GM19240 (cell line): Measurements from ENCODE around the gene CXCL8.

Experiments used
- DNase-seq: peaks from one replicate; pipeline ENCODE4 v3.0.0; 2011; ENCODE audit warnings: low spot score; ENCODE audit not compliant: insufficient read length

The CXCL8 gene

DNA sequence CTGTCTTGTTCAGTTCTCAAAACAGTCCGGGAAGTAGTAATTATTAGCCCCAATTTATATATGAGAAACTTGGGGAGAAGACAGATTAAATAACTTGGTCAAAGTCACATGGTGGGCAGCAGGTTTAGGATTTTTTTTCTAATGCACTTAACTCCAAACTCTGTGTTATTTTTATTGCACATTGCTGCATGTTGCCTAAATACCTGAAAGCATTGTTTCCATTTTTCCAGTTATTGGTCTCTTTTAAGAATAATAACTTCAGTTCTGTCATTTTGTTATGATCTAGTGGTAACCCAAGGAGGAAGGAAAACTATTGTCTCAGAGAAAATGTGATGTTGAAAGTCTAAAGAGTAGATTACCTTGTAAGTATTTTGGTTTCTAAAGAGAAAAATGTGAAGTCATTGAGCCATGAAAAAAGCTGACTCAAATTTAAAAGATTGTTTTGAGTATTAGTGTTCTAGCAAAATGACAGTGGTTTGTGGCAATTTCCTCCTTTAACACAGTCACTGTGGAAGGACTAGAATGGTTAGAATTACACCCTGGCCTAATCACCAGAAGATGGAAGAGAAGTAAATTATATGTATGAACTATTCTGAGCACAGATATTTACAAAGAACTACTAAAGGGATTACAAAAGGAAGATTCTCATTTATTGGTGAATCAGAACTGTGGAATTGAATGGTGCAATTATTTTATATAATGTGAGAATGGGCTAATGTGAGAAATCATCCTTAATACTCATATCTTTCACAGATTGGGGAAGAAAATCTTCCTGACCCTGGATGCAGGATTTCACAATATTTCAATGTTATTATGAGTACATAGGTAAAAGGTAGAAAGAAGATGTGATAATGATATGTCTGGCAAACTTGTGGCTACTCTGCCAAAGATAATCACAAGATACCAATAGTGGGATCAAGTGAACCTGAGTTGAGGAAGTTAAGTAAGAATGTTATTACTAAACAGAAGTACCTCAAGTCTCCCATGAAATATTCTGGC is 21.7 kb upstream of the CXCL8 start:
- DNase-seq = no peak

DNA sequence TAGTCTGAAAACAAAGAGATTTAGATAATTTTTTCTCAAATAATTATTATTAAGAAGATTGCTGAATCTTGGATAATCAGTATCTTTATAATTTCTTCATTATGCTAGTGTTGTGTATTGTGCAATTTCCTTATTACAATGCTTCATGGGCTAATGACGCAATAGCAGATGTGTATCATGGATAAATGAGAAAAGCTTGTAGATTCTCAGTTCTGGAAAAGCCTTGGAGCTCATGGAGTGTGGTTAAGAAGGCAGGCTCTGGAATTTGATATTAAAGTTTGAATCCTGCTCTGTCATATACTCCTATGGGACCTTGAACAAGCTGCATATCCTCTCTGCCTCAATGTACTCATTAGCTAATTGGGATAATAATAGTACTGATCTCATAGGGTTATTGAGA is 18.9 kb upstream of the CXCL8 start:
- no peak for DNase-seq

DNA sequence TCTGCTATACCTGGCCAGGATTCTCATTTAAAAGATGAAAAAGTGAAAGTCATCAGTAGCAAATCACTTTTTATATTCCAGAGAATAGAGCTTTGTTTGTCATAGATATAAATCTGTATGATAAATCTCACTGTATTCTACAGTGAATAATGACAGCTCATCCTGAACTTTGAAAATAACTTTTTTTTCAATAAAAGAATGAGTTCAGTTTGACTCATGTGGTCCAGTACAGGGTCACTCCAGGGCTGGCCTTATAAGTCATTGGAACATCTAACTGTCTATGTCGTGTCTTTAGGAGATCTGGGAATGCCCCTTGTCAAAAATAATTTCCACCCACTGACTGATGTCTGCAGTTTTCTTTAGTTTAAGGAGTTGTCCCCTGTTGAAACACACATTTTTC is 18.5 kb upstream of the CXCL8 start:
- DNase-seq = no peak

DNA sequence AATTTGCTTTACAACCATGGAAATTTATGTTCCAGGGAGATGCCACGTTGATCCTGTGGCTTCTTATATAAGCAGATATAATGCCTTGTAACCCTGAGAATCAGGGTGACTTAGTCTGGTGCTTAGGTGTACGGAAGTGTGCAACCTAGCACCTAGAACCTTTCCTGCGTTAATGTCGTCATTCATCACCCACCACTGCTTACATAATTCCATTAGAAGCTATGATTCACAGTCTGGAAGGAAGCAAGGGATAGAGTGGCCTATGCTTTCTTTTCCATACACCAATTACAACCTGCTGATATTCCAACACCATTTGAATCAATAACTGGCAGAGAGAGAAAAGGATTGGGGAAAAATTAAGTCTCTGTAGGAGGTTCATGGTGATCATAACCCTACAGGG is 17.3 kb upstream of the CXCL8 start:
- DNase-seq = no peak

DNA sequence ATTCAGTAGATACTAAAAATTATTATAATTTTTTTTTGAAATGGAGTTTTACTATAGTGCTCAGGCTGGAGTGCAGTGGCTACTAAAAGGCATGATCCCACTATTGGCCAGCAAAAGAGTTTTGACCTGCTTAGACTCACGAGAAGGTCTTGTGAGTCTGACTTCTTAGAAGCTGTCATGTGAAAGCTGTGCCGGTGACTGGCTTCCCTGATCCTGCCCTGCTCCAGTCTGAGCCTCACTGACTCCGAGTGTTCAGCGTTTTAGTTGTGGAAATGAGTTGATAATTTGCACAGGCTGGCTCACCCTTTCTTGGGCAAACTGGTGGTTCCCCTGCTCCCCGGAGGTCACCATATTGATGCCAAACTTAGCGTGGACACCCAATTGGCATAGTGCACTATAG is 16.4 kb upstream of the CXCL8 start:
- no peak for DNase-seq

GRCh38 chr4:73725510-73725909 is 14.9 kb upstream of the CXCL8 start:
- DNase-seq = no peak

GRCh38 chr4:73725985-73726384 is 14.4 kb upstream of the CXCL8 start:
- no peak for DNase-seq

GRCh38 chr4:73727685-73728084 is 12.7 kb upstream of the CXCL8 start:
- DNase-seq = no peak

DNA sequence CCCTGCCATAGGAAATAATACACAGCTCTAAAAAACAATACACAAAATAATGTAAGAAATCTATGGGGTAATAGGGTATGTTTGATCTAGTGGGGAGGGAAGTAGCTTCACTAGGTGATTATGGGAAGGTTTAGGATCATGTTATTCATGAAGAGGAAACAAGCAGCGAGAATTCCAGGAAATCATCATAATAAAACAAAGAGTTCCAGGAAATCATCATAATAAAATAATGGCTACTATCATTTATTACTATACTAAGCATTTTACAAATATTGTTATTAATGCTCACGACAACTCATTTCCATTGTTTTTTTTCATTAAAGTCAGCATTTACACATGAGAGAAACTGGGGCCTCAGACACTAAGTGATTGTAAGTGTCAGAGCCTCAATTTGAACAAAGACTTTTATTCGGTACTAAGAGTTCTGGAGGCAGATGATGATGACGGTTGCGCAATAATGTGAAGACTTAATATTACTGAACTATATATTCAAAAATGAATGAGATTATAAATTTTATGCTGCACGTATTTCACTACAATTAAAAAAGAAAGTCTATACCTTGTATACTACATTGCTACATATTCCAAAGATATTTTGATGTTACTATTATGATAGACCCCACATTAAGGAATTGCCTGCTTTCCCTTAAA is 12.2 kb upstream of the CXCL8 start:
- DNase-seq = no peak

DNA sequence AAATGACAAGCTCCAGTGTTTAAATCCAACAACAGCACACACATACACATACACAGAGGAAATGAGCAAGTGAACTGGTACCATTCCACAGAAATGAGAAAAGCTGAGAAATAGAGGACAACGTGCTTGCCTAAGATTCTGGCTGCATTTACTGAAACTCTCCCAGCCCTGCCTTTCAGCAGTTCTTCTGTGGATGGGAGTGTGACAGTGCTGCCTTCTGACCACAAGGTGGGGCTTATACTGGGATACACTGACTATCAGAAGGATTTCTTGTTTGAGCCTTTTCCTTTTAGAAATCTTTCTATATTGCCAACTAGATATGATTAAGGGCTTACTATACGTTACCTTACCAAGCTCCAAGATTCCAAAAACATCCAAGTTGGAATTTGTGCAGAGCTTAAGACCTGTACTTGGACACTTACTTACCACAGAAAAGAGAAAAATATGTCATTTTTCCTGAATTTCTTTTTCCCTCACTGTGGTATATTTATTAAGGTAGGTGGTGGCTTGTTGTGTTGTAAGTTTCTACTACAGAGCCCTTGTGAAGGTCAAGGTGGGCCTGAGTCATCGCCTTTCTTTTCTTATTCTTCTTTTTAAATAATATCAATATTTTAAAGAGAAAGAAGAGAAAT is 10.7 kb upstream of the CXCL8 start:
- no peak for DNase-seq

DNA sequence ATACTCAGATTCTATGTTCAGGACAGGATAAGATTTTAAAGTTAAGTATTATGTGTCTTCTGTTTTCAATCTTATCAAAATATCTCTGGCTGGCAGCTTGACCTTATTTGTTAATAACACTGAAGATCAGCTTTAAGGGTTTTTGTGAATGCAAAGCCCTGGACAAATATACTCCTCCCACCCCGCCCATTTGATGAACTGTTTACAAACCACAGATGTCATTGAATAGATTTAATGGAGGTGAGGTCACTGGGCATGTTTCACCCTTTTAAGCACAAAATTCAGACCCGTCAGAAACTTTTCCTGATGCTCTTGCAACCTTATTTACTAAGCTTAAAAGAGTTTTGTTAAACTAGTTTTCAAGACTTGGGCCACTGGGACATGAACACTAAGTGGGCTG is 10.1 kb upstream of the CXCL8 start:
- no peak for DNase-seq

DNA sequence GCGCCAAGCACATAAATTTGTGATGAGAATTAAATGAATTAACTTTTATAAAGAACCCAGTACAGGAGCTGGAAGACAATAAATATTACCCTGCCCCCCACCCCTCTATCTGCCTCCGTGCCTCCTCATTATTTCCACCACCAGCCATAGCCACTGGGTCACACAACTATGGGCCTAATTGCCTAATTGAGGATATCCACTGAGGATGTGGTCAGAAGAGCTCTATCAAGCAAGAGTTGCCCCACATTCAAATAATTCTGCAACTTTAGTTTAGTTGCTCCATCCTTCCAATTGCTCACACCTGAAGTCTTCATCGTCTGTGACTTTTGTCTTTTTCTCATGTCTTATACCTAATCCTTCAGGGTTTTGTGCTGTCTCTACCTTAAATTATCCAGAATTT is 9.5 kb upstream of the CXCL8 start:
- DNase-seq = no peak

DNA sequence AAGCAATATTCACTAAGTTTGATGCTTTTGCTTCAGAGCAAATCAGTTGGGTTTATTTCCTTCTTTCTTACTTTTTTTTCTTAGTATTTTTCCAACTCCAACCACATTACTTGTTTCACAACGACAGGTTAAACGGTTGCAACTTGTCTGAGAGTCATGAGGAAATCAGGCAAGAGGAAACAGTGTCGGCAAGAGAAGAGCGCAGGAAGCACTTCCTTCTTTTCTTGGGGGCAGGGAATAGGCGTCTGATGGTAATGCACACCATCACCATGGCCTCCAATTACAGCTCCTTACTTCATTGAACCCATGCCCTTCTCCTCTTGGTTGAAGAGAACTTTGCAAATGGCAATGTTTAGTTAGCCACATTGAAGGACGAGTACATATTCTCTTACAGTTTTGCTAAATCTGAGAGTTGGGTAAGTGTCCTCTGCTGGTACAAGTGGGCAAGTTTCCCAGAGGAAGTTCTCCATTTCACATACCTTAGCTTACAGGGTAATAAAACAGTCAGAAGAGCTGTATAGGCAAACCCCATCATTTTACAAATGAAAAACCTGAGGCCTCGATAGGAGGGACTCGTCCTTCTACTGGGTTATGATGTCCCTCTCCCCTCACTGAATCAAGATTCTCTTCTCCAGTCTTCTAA is 8.3 kb upstream of the CXCL8 start:
- DNase-seq = no peak

DNA sequence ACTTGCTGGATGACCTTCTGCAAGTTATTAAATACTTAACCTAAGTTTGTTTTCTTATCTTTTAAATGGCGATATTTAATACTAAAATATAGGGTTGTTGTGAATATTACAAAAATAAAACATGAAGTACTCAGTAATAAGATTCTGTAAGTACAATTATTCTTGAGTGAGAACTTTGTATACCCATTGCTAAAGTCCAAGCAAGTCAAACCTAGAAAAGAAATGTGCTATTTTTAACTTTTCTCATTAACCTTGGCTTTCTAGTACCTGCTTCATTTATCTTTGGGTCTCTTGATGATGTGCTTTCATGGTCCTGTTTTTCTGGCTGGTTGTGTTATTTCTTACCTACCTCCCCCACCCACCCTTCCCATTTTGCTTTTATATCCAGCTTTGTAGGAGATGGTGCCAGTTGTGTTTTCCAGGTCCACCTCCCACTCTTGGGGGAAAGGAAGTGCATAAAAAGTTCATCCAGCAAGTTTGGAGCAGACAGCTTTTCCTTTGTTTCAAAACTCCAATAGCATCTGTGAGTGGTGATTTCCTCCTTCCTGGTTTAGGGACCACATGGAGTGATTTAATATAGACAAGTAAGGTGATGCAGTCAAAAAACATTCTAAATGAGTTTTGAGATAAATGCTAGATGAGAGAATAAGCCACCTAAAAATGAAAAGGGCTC is 7.5 kb upstream of the CXCL8 start:
- no peak for DNase-seq

DNA sequence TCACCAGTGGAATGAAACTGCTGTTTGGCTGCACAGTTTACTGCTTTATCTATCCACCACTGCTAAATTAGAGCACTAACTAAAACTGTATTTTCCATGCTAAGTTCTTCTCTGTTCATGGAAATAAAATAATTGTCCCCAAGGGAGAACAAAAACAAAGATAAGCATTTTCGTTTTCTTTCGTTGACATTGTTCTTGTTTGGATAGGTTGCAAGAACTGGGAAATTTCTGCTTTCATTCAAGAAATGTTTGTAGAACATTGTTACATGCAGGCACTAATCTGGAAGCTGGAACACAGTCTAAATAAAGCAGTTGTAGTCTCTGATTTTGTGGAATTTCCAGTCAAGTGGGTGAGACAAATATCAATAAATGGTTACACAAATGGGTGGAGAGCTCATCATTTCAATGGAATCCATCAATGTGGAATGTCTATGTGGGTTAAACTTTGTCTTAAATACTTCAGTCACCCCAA is 5.8 kb upstream of the CXCL8 start:
- DNase-seq = no peak

DNA sequence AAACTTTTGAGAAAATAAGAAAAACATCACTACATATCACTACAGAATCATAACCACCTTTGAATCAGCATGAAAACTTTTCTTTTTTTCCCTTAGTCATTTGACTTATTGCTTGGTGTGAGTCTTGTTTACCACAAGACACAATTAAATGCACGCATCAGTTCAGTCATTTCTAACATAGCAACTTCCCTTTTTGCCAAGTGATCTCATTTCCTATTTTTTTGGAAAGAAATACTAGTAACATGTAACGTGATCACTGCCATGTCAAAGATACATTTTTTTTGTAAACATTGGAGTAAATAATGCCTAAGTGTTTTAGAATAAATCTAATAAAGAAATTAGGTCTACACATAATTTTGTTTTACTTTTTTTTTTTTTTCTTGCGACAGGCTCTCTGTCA is 5.1 kb upstream of the CXCL8 start:
- DNase-seq = no peak

DNA sequence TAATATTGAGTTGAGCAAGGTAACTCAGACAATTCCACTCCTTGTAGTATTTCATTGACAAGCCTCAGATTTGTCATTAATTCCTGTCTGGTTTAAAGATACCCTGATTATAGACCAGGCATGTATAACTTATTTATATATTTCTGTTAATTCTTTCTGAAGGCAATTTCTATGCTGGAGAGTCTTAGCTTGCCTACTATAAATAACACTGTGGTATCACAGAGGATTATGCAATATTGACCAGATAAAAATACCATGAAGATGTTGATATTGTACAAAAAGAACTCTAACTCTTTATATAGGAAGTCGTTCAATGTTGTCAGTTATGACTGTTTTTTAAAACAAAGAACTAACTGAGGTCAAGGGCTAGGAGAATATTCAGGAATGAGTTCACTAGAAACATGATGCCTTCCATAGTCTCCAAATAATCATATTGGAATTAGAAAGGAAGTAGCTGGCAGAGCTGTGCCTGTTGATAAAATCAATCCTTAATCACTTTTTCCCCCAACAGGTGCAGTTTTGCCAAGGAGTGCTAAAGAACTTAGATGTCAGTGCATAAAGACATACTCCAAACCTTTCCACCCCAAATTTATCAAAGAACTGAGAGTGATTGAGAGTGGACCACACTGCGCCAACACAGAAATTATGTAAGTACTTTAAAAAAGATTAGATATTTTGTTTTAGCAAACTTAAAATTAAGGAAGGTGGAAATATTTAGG is 821 bp downstream of the CXCL8 start:
- DNase-seq = no peak

GRCh38 chr4:73741750-73742489 is 1.6 kb downstream of the CXCL8 start:
- no peak for DNase-seq

DNA sequence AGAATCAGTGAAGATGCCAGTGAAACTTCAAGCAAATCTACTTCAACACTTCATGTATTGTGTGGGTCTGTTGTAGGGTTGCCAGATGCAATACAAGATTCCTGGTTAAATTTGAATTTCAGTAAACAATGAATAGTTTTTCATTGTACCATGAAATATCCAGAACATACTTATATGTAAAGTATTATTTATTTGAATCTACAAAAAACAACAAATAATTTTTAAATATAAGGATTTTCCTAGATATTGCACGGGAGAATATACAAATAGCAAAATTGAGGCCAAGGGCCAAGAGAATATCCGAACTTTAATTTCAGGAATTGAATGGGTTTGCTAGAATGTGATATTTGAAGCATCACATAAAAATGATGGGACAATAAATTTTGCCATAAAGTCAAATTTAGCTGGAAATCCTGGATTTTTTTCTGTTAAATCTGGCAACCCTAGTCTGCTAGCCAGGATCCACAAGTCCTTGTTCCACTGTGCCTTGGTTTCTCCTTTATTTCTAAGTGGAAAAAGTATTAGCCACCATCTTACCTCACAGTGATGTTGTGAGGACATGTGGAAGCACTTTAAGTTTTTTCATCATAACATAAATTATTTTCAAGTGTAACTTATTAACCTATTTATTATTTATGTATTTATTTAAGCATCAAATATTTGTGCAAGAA is 2.3 kb downstream of the CXCL8 start:
- no peak for DNase-seq
